SU-DHL-6 (cell line): ENCODE measurements around the gene FOXO3.

Experiments used
- EZH2phosphoT487 ChIP-seq: fragments of 200-600 bp; sonication (generic), shearing (Covaris generic); conservative IDR thresholded peaks from 2 replicates; pipeline ENCODE4 v1.6.1; 2018; ENCODE audit warnings: mild to moderate bottlenecking, antibody characterized with exemption, low read length, moderate library complexity, mixed read lengths
- TF ChIP-seq, protein P1 (sequence below): fragments of 200-600 bp; sonication (generic); IDR thresholded peaks from one replicate; pipeline ENCODE4 v1.5.1; 2017; ENCODE audit warnings: antibody characterized with exemption, mild to moderate bottlenecking, low read length, moderate library complexity; ENCODE audit not compliant: insufficient read depth, poor library complexity, severe bottlenecking

DNA sequence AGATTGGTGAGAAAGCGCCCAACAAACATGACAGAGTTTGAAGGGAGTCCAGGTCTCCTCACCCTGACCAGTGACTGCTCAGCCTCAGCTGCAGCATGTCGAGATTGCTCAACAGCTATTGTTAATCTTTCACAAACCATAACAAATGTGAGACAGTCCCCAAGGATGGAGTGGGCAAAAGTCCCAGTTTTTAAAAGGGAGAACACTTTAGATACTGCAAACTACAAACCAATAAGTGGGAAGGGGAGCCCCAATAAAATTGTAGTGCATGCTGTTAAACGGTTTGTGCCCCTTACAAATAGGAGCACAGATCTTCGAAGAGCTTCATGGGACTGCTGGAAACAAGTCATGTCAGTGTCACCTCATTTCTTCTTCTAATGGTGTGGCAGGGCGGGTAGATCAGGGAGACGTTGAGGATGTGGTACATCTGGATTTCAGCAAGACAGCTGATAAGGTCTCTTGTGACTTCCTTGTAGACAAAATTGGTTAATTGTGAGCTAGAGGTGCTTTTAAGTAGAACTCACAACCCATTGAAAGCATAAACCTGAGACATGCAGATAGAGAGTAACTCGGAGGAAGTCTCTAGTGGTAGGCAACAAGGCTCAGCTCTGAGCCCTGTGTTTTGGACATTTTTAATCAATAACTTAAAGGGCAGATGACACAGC is 153.5 kb downstream of the FOXO3 start:
- TF ChIP-seq, protein P1, sequence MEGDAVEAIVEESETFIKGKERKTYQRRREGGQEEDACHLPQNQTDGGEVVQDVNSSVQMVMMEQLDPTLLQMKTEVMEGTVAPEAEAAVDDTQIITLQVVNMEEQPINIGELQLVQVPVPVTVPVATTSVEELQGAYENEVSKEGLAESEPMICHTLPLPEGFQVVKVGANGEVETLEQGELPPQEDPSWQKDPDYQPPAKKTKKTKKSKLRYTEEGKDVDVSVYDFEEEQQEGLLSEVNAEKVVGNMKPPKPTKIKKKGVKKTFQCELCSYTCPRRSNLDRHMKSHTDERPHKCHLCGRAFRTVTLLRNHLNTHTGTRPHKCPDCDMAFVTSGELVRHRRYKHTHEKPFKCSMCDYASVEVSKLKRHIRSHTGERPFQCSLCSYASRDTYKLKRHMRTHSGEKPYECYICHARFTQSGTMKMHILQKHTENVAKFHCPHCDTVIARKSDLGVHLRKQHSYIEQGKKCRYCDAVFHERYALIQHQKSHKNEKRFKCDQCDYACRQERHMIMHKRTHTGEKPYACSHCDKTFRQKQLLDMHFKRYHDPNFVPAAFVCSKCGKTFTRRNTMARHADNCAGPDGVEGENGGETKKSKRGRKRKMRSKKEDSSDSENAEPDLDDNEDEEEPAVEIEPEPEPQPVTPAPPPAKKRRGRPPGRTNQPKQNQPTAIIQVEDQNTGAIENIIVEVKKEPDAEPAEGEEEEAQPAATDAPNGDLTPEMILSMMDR: no peak
- TF ChIP-seq EZH2phosphoT487: no peak
